H1 (cell line): ENCODE results near the gene CFAP92. TPM values are rescaled to one million over a fixed set of nuclear protein-coding genes. Genes with fewer than 3 reads are reported as not detected.

ENCODE experiments used
- CHD7 ChIP-seq: fragments of 300-600 bp; sonication (generic); IDR thresholded peaks from 2 replicates; pipeline ENCODE4 v1.7.1; 2012; ENCODE audit warnings: low read length, moderate library complexity, mild to moderate bottlenecking, inconsistent platforms; ENCODE audit not compliant: insufficient replicate concordance
- polyA plus RNA-seq, 7 experiments: library from polyadenylated mRNA; depleted of rRNA in 3 of 7; stranded (reverse) in 5 of 7; unstranded in 2 of 7; fragments of >200 nt in 5 of 7; fragments of 200-250 nt in 2 of 7; gene quantifications; 1 replicate in 5 of 7; 2 replicates in 1 of 7; 4 replicates in 1 of 7; pipeline versions ENCODE4 v1.2.1 to v1.2.3, GENCODE V29; 2011 to 2013; ENCODE audit warnings: missing spikeins in 2 of 7, mixed read lengths in 2 of 7
- total RNA-seq: library from RNA; stranded (reverse); fragmentation: NEBNext Ultra II Directional; extraction: Animal tissue kit (Norgen Biotek cat#: 25700); gene quantifications from 2 replicates; pipeline ENCODE4 v1.2.1, GENCODE V29; 2021

The CFAP92 gene
- total and polyA plus RNA-seq, 2 of the 8 experiments (the other 6 are each of a cell fraction or from before 2014, with no cell fraction given): 0.77 to 2.0 TPM

- no peak for TF ChIP-seq CHD7
- TF ChIP-seq, all 59 proteins: peak for 0
These were observed 28.5 kb upstream of the CFAP92 start (continued) for GRCh38 chr3:129022114-129023007.
